GM20000 (cell line): Measurements from ENCODE around the gene CDCA8.

Experiments
- DNase-seq: peaks from one replicate; pipeline ENCODE4 v3.0.0; 2012; ENCODE audit warnings: low spot score
- CTCF ChIP-seq: IDR thresholded peaks from 2 replicates; pipeline ENCODE4 v1.5.1; 2012; ENCODE audit warnings: mild to moderate bottlenecking, control low read depth; ENCODE audit errors: extremely low read depth, missing control alignments

CDCA8 gene

GRCh38 chr1:37703061-37703460, 10.7 kb downstream of the CDCA8 start:
- TF ChIP-seq CTCF: no peak
- DNase-seq: no peak

- no peak for DNase-seq
- TF ChIP-seq CTCF: no peak
Measured at GRCh38 chr1:37704966-37705365, 12.7 kb downstream of the CDCA8 start.

- DNase-seq: no peak
- no peak for TF ChIP-seq CTCF
Measured at GRCh38 chr1:37705399-37705798, 13.1 kb downstream of the CDCA8 start.

GRCh38 chr1:37708471-37708870, 16.2 kb downstream of the CDCA8 start:
- TF ChIP-seq CTCF: no peak

GRCh38 chr1:37714226-37714625, 21.9 kb downstream of the CDCA8 start:
- DNase-seq: no peak
- TF ChIP-seq CTCF: no peak

More at GRCh38 chr1:37708471-37708870, 16.2 kb downstream of the CDCA8 start:
- no peak for DNase-seq

- TF ChIP-seq CTCF: no peak
- DNase-seq: no peak
Measured at GRCh38 chr1:37714689-37715088, 22.4 kb downstream of the CDCA8 start.

DNA sequence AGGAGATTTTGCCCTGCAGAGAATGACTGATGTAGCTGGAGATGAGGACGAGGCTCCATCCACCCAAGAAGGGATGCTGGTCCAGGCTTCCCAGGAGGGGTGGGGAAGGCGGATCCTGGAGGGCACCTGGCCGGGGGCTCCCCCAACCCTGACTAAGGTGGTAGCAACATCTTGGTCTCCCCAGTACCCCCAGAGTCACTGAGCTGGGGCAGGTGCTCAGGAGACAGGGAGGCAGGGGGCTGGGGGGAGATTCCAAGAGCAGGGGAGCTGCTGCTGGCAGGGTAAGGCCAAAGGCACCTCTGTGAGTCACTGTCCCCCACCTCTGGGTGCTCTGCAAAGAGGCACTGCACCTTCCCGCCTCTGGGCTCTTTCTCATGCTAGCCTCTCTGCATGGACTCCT, 24.0 kb downstream of the CDCA8 start:
- TF ChIP-seq CTCF: no peak
- no peak for DNase-seq
